Measurements from ENCODE around the gene PHACTR3.

Gene PHACTR3

GRCh38 chr20:59778615-59779200 lies 174.4 kb downstream of the PHACTR3 start:
- no peak for DNase-seq (ENCODE audit: low read depth)

DNA sequence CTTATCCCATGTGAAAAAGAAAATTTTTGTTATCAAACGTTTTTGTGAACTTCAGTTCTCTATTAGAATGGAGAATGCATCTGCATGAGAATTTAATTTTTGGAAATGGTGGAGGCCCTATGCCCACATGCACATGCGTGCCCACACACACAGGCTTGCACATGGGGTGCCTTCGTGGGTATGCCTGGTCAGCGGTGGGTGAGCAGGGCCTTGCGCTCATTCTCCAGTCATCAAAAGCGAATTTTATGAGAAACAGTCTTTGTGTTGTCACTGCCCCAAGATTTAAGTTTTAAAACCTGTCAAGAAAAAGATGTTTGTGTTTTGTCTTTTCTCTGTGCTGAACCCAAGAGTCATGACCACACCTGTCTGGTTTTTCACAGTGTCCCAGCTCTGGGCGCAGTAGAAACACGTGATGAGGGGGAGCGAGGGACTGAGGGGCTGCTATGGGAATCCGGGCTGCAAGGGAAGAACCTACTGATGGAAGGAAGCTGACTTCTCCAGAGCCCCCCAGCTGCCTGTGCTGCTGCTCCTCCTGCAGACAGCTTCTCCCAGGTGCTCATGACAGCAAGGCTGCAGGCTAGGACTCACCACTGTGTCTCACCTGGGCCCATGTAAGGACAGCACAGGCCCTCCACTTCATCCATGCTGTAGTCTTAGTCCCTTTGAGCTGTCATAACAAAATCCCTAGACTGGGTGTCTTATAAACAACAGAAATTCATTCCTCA lies 175.5 kb downstream of the PHACTR3 start:
- no peak for DNase-seq (ENCODE audit: low read depth)

GRCh38 chr20:59780494-59781185 lies 176.3 kb downstream of the PHACTR3 start:
- DNase-seq (ENCODE audit: low read depth): no peak

GRCh38 chr20:59781226-59781625 lies 176.9 kb downstream of the PHACTR3 start:
- DNase-seq (ENCODE audit: low read depth): no peak

DNA sequence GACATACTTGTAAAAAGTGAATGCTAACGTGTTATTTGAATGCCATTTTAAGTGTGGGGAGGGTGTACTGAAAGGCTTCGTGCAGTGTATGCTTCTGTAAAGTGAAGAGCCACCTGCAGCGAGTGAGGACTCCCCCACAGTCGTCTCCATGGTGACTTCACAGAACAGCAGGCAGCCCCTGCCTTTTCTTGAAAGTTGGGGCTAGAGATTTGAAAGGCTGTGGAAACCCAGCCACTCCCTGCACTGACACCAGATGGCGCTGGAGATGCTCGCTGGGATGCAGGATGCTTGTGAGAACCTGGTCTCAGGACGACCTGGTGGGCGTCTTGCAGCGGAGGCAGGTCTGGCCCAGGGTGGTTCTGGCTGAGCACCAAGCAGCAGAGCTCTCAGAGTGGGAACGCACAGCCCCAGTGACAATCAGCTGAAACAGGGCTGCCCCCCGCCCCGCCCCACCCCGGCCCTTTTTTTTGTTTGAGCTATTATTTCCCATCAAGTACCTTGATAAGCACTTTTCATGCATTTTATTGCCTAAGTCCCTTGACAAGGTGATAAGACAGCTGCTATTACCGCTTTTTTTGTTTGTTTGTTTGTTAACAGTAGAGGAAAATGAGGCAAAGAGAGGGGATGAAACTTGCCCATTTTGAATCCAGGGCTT lies 178.8 kb downstream of the PHACTR3 start:
- DNase-seq (ENCODE audit: low read depth): no peak

DNA sequence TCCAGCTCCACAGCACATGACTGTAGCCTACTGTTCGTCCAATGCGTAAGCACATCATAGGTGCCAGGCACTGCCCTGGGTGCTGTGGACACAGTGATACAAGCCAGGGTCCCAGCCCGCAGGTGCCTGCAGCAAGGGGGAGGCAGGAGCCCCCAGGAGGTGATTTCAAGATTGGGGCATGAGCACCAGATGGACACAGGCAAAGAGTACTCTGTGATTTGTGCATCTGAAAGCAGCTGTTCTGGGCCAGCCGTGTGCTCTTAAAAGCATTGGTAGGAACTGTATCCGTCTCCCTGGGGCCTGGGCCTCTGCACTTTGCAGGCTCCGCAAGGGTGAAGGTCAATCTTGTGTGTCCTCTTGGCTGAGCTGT lies 179.3 kb downstream of the PHACTR3 start:
- no peak for DNase-seq (ENCODE audit: low read depth)

GRCh38 chr20:59784365-59784764 lies 180.0 kb downstream of the PHACTR3 start:
- DNase-seq (ENCODE audit: low read depth): no peak

DNA sequence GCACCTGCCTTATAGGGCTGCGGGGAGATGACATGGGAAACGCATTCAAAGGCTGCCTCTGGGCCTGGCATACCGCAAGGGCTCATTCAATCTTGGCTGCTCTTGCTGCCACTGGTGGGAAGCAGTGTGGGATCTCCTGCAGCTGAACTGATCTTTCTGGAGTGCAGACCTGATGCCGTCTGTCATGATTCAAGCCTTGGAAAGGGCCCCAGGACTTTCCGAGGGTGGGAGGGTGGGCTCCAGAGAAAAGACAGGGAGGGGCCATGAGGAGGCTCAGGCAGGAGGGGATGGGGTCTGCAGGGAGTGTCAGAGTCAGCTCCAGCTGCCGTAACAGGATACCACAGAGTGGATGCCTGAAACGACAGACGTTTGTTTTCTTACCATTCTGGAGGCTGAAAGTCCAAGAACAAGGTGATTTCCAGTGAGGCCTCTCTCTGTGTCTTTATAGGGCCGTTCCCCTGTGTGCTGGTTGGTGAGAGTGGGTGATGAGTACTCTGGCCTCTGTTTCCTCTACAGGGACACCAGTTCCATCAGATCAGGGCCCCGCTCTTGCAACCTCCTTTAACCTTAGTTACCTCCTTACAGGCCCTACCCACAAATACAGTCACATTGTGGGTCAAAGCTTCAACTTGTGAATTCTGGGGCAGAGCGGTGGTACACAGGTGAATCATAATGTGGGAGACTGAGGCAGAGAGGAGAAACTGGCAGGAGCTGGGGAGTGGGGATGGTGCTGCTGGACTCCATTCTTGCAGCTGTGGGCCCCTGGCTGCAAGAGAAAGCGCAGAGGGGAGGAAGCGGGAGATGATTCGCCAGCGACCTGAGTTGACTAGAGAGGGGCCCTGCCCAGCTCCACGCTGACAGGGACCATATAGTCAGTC lies 180.7 kb downstream of the PHACTR3 start:
- DNase-seq (ENCODE audit: low read depth): no peak

- no peak for DNase-seq (ENCODE audit: low read depth)
Observed at GRCh38 chr20:59785669-59785959, 181.3 kb downstream of the PHACTR3 start.

DNA sequence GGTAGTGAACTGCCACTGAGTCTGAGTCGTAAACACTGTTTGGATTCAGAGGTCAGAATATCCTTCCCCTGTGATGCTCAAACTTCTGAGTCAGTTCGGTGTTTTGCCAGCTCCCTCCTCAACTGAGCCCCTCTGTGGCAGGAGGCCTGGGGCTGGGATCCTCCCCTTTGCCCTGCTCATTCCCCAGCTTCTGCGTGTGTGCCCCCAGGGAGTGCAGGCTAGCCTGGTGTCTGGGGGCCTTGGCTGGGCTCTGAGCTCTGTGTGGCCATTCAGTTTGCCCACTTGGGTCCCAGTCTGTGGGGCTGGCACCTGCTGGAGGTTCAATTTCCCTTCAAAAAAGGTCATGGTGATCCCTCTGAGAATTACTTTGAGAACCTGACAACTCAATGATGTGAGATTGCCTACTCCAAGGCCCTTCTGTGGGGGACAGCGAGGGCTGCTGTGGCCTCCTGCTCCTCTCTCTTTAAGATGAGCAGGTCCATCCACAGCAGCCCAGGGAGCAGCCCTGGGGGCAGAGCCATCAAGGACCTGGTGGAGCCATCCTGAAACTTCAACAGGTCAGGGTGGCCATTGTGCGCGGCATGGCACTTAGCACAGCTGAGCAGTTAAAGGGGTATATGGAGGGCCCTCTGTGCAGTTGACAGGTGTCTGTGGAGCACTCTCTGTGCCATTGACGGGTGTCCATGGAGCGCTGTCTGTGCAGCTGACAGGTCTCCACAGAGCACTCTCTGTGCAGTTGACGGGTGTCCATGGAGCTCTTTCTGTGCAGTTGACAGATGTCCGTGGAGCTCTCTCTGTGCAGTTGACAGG lies 181.9 kb downstream of the PHACTR3 start:
- no peak for DNase-seq (ENCODE audit: low read depth)

- no peak for DNase-seq (ENCODE audit: low read depth)
Observed at GRCh38 chr20:59786801-59787537, 182.6 kb downstream of the PHACTR3 start.

DNA sequence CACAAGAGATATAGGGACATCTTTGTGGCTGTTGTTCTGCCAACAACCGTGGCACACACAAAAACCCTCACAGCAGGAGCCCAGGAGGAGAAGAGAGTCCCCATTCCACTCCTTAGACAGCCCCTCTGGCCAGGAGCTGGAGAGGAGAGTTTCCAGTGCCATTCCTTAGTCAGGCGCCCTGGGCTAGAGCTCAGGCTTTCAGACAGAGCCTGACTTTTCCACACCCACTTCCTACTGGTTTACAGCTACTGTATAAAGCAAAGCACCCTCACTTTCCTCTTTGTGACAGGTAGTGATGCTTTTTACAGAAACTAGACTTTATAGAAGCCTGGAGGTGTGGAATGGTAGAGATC lies 183.2 kb downstream of the PHACTR3 start:
- no peak for DNase-seq (ENCODE audit: low read depth)

GRCh38 chr20:59788196-59788735 lies 183.9 kb downstream of the PHACTR3 start:
- no peak for DNase-seq (ENCODE audit: low read depth)

- DNase-seq (ENCODE audit: low read depth): no peak
Observed at GRCh38 chr20:59788811-59789397, 184.6 kb downstream of the PHACTR3 start.

DNA sequence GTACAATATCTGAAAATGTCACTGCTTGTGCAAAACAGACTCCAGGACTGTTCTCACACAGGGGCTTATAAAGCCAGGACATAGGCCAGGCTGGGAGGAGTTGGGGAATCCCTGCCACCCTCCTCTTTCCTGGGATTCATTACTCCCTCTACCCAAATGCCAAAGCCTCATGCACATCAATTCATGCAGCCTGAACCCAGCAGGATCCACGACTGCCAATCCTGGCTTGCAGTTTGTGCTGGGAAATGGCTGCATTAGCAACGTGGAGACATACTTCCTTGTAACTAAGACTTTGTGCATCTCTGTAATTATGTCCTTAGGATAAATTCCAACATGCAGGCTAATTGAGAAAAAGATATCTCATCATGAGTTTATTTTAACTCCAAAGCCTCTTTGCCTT lies 185.3 kb downstream of the PHACTR3 start:
- no peak for DNase-seq (ENCODE audit: low read depth)

GRCh38 chr20:59790346-59790745 lies 186.0 kb downstream of the PHACTR3 start:
- no peak for DNase-seq (ENCODE audit: low read depth)

- DNase-seq (ENCODE audit: low read depth): no peak
Observed at GRCh38 chr20:59792300-59792699, 188.0 kb downstream of the PHACTR3 start.

GRCh38 chr20:59794555-59794954 lies 190.2 kb downstream of the PHACTR3 start:
- DNase-seq (ENCODE audit: low read depth): no peak

GRCh38 chr20:59800309-59800708 lies 196.0 kb downstream of the PHACTR3 start:
- DNase-seq (ENCODE audit: low read depth): no peak

DNA sequence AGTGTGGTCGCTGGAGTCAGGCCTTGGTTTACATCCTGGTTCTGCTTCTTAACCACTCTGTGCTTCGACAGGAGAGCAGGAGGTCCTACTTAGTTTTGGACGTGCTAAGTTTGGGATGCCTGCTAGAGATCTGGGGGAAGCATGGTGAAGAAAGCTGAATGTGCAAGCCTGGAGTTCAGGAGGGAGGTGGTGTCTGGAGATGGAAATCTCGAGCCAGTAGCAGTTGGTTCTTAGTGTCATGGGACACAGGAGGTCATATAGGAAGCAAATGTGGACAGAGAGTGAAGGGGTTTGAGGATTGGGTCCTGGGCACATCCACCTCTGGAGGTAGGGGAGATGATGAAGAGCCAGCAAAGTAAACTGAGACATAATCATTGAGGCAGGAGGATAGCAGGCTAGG lies 197.7 kb downstream of the PHACTR3 start:
- no peak for DNase-seq (ENCODE audit: low read depth)

Data from stimulated activated CD8-positive, alpha-beta memory T cell treated with anti-CD3 and anti-CD28 coated beads, Interleukin-15, amount 100 ng/mL, for 1 hour (primary cell).